DMS79 treated with DMSO at 0.1 percent for 48 hours (cell line): Measurements from ENCODE around the gene WASF3.
"Not testable (repeated sequence)": the region's sequence is repeated elsewhere in the genome, so short reads cannot be mapped to it uniquely, and the experiment has no call there.

Source experiments
- DNase-seq: peaks from one replicate; lab custom pipeline; 2025; lab: John Stamatoyannopoulos, UW

WASF3 gene

GRCh38 chr13:26716984-26717383 lies 159.5 kb downstream of the WASF3 start:
- no peak for DNase-seq

GRCh38 chr13:26718146-26718545 lies 160.7 kb downstream of the WASF3 start:
- DNase-seq = no peak

GRCh38 chr13:26718872-26719271 lies 161.4 kb downstream of the WASF3 start:
- DNase-seq = no peak

- DNase-seq = no peak
Observed at GRCh38 chr13:26719356-26719945, 162.0 kb downstream of the WASF3 start.

- DNase-seq = no peak
Observed at GRCh38 chr13:26721251-26722121, 164.0 kb downstream of the WASF3 start.

- no peak for DNase-seq
Observed at GRCh38 chr13:26722321-26722720, 164.8 kb downstream of the WASF3 start.

- not testable (repeated sequence) for DNase-seq
Observed at GRCh38 chr13:26723620-26724019, 166.1 kb downstream of the WASF3 start.

GRCh38 chr13:26726684-26727083 lies 169.2 kb downstream of the WASF3 start:
- DNase-seq = no peak

- no peak for DNase-seq
Observed at GRCh38 chr13:26727122-26727521, 169.6 kb downstream of the WASF3 start.

GRCh38 chr13:26727633-26728032 lies 170.2 kb downstream of the WASF3 start:
- no peak for DNase-seq

GRCh38 chr13:26735677-26736076 lies 178.2 kb downstream of the WASF3 start:
- no peak for DNase-seq
